Tibial nerve (tissue), 4 donors: ENCODE results near the gene TRPM8.

Experiments
- EP300 ChIP-seq, 2 donors: sonication (generic); formaldehyde crosslinking; IDR thresholded peaks; one replicate each; pipeline ENCODE4 v1.6.1; 2017; ENCODE audit warnings: antibody characterized with exemption in 2 of 2, mild to moderate bottlenecking in 1 of 2
- TF ChIP-seq, protein P1 (sequence below), 5 experiments: fragments of 200-600 bp in 3 of 5; fragments of 450-650 bp in 2 of 5; sonication (generic) in 3 of 5; IDR thresholded peaks; one replicate each; pipeline ENCODE4 v1.5.1; 2016 to 2019; ENCODE audit warnings: antibody characterized with exemption in 5 of 5, mild to moderate bottlenecking in 3 of 5, moderate library complexity in 2 of 5

DNA sequence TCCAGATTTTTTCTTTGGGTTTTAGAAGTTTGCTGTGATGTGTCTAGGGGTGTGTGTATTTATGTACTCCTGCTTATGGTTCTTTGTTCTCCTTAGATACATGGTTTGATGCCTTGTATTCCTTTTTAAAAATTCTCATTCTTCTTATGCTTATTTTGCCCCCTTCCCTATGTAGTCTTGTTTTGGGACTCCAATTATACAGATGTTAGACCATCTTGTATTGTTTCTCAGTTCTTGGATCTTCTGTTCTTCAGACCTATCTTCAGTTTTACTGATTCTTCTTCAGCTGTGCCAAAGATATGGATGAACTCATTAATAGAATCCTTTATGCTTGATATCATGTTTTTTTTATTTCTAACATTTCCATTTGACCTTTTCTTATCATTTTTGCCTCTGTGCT, 34.8 kb upstream of the TRPM8 start:
- TF ChIP-seq, protein P1, sequence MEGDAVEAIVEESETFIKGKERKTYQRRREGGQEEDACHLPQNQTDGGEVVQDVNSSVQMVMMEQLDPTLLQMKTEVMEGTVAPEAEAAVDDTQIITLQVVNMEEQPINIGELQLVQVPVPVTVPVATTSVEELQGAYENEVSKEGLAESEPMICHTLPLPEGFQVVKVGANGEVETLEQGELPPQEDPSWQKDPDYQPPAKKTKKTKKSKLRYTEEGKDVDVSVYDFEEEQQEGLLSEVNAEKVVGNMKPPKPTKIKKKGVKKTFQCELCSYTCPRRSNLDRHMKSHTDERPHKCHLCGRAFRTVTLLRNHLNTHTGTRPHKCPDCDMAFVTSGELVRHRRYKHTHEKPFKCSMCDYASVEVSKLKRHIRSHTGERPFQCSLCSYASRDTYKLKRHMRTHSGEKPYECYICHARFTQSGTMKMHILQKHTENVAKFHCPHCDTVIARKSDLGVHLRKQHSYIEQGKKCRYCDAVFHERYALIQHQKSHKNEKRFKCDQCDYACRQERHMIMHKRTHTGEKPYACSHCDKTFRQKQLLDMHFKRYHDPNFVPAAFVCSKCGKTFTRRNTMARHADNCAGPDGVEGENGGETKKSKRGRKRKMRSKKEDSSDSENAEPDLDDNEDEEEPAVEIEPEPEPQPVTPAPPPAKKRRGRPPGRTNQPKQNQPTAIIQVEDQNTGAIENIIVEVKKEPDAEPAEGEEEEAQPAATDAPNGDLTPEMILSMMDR (IDR thresholded peaks at IDR 0.05), result no peak
- no peak for TF ChIP-seq EP300 (IDR thresholded peaks at IDR 0.05)
